ENCODE data around the gene FSIP1.
"Not testable (repeated sequence)": the region's sequence is repeated elsewhere in the genome, so short reads cannot be mapped to it uniquely, and the experiment has no call there.

FSIP1 gene

DNA sequence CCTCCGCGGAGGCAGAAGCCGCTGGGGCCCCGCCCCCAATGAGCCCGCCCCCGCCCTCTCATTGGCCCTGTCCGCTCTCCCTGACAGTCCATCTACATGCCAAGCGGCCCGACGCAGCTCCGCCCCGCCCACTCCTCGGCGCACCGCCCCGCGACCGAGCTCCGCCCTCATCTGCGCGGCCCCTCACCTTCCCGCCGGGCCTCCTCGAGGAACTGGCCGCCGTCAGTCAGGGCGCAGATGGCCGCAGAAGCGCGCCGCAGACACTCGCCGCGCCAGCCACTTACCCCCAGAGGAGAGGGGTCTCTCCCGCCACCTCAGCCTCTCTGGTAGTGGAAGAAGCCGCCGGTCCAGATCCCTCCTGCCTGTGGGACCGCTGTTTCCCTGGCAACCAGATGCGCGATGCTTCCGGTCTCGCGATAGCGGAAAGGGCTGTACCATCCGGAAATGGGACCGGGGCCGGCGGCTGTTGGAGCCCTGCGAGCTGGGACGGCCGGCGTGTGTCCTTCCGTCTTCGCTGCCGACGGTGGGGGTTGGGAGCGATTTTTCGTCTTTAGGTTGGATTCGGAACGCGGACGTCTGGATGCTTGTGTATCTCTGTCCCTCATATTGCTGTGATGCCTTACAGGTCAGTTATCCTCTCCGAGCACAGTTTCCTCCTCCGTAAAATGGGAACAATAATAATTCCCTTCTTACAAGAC lies at the start of gene FSIP1:
Gene FSIP1 (minus strand): TSS at position 401 of the 698 bp plus-strand sequence. CDS start 6,317 bp downstream, outside the sequence.
- DNase-seq (ENCODE audit: low read depth) = peak; percentile 84

DNA sequence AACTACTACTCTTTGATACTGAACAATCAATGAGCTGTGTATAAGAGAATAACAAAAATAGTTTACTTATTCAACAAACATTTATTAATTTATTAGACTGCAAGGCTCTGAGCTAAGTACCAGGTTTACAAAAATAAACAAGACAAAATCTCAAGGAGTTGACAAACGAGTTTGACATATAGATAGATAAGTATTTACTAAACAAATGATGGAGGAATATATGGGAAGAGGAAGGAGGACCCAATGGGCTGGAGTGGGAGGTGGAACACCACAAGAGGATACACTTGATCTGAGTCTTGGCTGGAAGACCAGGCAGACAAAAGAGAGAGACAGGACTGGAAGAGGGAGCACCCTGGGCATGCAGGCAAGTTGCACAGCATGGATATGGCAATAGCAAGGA lies 47.5 kb upstream of the FSIP1 start:
- DNase-seq (ENCODE audit: low read depth) = no peak

DNA sequence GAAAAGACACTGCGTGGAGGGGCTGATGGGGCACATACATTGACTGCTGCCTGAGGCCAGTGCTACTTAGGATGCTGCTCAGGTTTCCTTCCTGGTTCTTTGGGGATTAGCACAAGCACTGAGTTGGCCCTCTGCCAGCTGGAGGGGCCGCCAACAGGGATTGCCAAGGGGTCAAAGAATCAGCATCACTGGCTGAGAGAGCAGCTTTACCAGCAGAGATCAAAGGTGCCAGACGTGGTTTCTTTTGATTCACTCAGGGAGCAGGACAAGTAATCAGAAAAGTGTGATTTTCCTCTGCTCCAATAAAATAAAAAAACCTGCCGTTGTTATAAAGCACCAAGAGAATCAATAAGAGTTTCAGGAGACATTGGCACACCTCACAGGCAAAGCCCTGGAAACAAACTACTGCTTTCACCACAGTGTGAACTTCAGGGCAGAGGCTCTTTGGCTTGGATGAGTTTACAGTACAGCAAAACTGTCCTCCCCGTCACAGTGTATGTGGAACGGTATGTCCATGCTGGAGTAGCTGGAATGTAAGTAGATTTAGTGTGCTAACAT lies 45.8 kb upstream of the FSIP1 start:
- peak; percentile 78 for DNase-seq (ENCODE audit: low read depth)

DNA sequence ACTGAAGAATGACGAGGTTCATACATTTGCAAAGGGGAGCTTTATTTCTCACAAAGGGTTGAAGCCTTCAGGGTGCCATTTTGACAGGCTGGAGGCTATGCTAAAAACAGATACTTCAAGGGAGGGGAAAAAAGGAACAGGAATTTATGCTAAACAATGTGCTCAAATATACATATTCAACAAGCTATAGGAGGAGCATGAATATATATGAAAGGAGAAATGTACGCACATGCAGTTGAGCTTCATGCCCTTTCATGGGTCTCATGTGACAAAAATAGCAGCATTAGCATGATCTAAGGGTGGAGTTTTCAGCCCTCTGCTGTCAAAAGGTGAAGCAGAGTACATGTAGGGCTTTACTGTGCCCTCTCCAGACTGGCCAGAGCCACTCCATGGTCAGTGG lies 44.3 kb upstream of the FSIP1 start:
- no peak for DNase-seq (ENCODE audit: low read depth)

DNA sequence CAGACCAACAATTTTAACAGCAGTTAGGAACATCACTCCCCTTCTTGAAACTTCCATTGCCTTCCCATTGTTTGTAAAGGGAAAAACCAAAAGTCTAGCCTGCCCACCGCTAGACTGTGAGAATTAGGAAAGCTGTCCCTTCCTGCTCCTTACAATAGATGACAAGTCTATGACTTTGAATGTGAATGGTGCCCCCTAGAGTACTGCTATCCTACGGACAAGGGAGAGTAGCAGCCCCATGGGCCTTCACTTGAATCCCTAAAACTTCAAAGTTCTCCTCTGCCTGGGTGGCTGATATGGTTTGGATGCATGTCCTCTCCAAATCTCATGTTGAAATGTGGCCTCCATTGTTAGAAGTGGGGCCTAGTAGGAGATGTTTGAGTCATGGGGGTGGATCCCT lies 41.0 kb upstream of the FSIP1 start:
- no peak for DNase-seq (ENCODE audit: low read depth)

DNA sequence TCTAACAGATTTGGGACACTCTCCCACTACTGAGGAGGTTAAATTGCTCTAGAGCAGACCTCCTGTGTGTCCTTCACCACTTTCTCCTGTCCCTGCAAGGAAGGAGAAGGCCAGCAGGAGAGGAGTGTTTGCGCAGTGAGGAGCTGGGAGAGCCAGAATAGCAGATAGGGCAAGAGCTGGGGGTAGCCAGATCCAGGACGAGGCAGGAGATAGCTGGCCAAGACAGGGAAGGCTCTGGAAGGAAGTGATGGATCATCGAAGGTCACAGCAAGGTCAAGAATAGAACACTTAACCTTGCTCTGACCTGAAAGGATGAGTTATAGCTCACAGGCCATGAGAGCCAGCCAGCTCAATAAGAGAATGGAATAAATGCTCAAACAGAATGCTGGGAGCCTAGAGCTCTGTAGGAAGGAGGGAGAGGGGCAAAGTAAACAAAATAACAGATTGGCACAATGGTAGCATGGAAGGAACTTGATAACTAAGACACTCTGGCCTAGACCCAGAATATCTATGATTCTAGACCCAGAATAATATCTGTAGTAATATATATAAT lies 37.5 kb upstream of the FSIP1 start:
- DNase-seq (ENCODE audit: low read depth) = no peak

DNA sequence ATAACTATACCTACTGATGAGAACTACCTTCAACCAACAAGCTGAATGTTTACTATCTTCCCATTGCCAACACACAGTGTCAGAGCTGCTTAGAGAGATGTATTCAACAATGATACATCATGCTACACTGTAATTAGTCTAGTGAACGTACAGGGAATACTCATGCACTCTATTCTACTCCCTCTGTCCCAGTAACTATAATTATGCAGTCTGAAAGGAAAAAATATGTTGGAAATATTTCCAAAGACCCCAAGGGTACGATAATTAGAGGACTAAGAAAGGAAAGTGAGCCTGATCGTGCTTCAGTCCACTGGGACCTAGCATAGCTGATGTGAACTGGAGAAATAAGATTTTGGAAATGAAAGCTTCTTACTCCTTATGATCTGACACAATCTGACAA lies 36.9 kb upstream of the FSIP1 start:
- no peak for DNase-seq (ENCODE audit: low read depth)

DNA sequence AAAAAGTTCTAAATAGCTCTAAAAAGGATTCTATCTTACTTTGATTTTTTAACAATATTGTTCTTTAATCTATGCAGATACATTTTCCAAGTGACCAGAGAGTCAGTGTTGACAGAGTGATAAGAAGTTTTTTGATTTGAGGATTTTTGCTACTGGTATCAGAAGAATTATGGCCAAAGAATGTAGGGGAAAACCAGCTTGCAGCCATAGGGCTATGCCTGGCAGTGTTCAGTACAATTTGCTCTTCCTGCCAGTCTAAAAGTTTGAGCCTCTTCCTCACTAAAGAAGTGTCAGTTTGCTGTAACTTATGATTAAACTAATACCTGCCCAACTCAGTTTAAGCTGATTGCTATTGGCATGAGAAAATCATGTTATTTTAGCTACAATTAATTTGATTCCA lies 35.3 kb upstream of the FSIP1 start:
- DNase-seq (ENCODE audit: low read depth) = no peak

DNA sequence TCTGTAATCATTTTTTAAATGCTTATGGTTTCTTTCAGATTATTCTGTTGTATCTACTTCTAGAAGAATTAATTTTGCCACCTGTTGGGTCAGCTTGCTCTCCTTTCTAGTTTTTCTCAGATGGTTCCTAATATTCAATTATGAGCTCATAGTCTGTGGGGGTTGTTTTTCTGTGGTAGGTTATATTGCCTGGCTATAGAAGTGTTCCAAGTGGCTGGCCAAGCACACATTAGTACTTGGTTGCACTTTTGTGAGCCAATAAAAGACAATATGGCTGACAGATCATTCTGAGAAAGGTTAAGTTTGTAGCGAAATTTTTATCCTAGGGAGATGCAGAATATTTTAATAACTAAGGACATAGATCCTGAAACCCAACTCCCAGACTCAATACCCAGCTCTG lies 31.8 kb upstream of the FSIP1 start:
- DNase-seq (ENCODE audit: low read depth) = no peak

DNA sequence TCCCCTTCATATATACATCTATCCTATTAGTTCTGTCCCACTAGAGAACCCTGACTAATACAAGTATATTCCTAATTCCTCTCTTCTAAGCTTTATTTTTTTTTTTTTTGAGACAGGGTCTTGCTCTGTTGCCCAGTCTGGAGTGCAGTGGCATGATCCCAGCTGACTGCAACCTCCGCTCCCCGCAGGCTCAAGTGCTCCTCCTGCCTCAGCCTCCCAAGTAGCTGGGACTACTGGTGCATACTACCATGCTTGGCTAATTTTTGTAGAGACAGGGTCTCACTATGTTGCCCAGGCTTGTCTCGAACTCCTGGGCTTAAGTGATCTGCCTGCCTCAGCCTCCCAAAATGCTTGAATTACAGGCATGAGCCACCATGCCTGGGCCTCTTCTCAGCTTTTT lies 30.0 kb upstream of the FSIP1 start:
- DNase-seq (ENCODE audit: low read depth) = not testable (repeated sequence)

DNA sequence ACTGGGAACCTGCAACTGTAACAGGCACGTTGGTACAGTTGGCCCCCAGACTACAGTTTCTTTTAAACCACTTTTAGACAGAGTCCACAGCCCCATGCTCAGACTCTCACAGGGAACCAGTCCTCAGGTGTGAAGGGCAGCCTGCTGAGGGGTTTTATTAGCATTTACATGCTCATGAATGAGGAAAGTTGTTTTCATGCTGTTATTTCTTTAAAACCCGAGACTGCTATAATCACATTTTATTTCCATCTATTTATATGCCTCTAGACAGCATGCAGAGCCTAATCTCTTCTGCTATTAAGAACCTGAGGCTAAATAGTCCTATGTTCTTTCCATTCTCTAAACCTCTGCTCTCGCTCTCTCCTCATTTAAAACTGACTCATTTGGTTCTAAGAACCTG lies 26.3 kb upstream of the FSIP1 start:
- DNase-seq (ENCODE audit: low read depth) = no peak

DNA sequence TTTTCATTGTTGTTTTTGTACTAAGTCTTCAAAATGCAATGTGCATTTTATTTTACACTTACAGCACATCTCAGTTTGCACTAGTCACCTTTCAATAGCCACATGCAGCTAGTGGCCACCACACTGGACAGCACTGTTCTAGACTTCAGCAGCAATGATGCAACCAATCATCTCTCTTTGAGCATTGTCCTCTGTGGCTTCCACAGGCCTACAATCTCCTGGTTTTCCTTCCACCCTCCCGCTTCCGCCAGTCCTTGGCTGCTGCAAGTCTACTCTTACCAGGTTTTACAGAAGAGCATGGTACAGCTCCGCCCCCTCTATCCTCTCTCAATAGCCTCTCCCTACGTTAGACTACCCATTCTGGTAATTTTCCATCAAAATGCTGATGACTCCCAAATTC lies 25.1 kb upstream of the FSIP1 start:
- no peak for DNase-seq (ENCODE audit: low read depth)

DNA sequence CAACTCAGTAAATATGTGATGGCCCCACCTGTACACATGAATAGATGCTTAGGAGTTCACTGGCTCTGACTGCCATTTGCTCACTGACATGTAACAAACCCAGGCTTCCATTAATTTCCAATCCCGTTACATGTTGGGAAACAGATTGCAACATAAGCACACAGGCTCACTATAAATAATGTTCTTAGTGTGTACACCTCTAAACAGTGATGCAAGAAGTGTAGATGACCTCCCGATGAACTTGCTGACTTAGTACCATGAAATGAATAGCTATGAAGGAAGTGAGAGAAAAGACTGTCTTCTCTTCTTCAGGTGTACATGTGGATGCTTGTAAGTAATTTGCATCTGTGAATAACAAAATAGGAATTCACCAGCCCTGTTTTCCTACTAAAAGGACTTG lies 21.4 kb upstream of the FSIP1 start:
- peak; percentile 46 for DNase-seq (ENCODE audit: low read depth)

DNA sequence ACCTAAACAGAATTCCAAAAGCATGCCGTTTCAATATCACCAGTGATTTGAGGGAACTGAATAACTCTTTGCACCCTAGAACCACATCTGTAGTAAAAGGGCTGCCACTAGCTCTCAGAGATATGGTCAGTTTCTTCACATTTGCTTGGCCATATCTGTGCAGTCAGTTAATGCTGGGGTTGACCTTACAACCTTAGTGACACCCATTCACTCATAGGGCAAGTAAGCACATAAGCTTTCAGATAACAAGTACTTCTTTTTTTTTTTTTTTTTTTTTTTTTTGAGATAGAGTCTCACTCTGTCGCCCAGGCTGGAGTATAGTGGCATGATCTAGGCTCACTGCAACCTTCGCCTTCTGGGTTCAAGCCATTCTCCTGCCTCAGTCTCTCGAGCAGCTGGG lies 20.4 kb upstream of the FSIP1 start:
- no peak for DNase-seq (ENCODE audit: low read depth)

DNA sequence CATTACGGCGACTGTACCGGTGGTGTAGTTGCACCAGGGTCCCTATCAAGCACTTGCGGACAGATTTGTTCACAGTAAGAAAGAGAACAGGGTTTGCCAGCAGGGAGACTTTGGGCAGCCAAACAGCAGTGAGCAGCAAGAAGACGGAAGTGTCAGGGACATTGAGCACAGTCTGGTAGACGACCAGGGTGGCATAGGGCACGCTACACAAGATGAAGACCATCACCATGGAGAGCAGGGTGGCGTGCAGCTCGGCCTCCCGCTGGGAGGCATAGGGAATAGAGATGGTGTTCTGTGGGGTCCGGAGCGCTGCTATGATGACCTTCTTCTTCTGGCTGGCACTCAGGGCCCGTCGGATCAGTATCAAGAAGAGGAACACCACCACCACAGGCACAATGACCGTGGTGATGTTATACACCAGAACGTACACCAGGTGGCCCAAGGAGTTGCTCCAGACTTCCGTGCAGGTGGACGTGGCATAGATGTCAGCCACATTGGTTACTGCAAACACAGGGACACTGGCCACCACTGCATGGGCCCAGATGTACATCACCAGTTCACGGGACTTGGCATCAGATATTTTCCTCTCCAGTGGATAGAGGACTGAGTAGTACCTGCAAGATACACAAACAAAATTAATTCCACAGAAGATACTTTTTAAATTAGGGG lies 19.1 kb upstream of the FSIP1 start:
- no peak for DNase-seq (ENCODE audit: low read depth)

DNA sequence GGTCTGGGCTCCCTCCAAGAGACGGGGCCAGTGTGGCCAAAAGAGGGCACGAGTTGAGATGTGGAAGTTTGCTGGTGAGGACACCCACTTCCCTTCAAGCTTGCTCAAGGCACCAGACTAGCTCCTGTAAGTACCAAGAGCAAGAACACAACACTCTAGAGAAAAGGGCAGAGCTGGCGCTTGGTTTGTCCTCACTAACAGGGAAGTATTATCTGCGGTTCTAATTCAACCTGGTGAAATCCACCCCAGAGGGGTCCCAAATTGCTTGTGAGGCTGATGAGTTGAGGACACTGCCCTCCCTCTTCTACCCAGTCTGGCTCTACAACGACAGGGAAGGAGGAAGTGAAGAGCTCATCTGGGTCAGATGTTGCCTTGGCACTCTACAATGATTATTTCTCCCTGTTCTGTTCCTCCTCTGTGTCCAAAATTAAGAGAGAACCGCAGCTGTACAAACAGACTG lies 16.9 kb upstream of the FSIP1 start:
- DNase-seq (ENCODE audit: low read depth) = no peak

DNA sequence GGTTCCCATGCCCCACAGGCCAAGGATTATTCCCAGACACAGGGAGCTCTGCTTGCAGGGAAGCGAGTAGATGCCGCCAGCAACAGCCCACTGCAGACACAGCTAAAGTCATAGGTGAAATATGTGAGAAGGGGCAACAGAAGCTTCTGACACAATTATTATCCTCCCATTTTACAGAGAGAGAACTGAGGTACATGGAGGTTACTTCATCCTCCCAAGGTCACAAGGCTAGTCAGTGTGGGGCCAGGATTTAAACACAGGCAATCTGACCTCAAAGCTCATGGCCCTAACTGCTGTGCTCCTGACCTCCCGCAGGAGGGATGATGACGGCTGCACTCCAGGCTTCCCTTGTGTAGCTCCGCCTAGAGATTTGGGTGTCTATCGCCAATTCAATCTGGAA lies 15.7 kb upstream of the FSIP1 start:
- DNase-seq (ENCODE audit: low read depth) = no peak

DNA sequence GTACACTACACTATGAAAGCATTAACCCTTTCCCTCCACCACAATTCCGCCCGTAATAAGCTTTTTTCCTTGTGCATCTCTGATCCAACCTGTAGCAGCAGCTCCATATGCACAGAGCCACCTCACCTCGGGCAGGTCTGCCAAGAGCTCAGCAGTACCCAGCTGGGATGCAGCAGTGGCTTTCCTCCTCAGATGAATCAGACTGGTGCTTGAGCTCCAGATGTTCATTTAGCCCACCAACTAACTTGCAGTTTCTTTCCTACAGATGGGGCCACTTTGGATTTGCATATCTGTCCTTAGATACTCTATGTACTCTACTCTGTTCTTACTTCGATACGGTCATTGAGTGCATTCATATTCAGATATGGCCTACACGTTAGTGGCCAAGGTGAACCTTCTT lies 14.8 kb upstream of the FSIP1 start:
- no peak for DNase-seq (ENCODE audit: low read depth)

DNA sequence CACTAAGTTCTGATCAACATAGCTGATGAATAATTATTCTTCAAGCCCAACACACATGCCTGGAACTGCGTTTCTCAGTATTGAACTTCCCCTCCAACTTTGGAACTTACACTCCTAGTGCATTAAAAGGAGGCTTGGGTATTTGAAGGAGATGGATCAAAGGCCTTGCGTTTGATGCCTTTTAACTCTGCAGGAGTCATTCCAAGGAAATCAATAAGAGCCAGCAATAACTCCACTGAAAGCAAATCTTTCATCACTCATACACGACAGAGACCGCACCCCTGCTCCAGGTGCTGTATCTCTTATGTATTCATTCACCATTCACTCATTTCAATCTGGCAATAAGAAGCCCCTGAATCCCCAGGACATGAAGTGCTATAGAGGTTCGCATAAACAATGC lies 14.0 kb upstream of the FSIP1 start:
- DNase-seq (ENCODE audit: low read depth) = no peak

DNA sequence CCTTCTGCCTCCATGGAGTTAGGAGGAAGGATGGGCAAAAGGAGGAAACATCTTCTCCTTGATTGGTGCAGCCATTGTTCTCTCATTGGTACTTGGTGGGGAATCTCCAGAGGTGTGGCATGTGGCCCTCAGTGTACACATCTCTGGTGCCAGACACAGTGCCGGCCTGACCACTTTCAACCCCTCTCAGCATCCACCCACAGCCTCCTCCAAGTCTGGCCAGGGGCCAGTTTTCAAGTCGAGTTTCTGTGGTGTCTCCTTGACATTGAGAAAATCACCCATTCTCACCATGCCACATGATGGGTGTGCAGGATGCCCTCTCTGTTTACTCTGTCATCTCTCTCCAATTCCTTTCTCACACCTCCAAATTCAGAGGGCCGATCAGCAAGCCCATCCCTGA lies 12.8 kb upstream of the FSIP1 start:
- no peak for DNase-seq (ENCODE audit: low read depth)

DNA sequence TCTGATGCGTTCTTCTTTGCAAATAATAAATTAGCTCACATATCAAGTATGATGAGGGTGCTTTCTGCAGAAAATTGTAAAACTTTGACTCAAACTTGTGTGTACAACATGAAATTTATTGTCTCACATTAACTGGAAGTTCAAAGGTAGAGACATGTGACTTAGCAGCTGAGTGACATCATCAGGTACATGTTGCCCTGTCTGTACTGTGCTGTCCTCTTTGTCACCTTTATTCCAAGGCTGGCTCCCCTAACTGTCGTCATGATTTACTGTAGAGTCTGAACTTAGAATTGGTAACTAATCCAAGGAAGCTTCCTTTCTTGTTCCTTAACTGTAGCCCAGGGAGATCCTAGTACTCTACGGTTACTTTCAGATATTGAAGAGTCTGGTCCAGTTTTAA lies 12.3 kb upstream of the FSIP1 start:
- no peak for DNase-seq (ENCODE audit: low read depth)

DNA sequence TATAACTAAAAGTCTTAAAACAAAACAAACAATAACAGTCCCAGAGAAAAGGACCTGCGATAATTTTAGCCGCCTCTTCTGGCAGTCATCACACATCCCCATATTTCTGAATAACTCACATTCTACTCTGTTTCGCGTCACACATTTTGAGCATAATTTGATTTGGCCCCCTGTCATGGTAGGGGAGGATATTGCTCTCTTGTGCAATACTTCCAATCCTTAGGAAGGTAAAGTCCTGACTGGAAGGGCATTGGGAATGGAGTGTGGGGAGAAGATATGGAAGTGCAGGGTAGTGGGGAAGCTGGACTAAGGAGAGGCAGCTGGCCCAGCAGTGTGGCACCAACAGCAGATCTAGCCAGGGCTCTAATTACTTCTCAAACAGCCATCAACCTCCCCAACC lies 11.3 kb upstream of the FSIP1 start:
- no peak for DNase-seq (ENCODE audit: low read depth)

DNA sequence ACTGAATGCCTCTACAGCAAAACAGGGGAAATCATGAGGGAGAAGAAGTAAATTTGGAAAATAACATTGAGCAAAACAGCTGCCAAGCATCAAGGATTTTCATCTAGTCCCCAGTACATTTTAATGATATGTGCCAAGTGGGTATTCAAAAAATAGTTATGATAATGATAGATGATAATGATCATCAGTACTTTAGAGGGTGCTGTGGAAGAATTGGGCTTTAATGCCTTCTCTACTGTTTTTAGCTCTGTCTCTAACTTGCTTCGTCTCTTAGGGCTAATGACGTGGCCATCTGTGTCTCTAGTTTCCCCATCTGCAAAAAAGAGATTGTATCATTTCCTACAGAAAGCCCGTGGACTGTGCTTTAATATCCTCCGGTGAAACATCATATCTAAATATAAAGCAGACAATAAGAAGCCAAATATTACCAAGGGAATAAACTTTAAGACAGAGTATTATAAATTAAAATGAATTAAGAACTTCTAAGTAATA lies 10.2 kb upstream of the FSIP1 start:
- no peak for DNase-seq (ENCODE audit: low read depth)

Measured in non-pigmented ciliary epithelial cell (primary cell).